ENCODE results near the gene ATP4A.

The ATP4A gene

DNA sequence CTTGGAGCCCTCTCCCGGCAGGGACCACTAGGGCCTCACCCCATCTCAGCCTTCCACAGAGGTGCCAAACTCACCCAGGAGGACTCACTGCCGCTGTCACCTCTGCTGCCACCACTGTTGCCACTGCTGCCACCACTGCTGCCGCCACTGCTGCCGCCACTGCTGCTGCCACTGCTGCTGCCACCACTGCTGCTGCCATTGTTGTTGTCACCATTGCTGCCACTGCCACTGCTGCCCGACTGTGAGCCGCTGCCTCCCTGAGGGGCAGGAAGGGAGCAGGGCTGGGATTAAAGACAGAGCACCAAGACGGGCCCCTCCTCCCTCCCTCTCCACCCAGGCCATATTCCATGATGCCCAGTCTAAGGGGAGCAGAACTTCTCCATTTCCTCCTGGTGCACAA is 52.1 kb downstream of the ATP4A start:
- no peak for ATAC-seq
- TF ChIP-seq, protein P1, sequence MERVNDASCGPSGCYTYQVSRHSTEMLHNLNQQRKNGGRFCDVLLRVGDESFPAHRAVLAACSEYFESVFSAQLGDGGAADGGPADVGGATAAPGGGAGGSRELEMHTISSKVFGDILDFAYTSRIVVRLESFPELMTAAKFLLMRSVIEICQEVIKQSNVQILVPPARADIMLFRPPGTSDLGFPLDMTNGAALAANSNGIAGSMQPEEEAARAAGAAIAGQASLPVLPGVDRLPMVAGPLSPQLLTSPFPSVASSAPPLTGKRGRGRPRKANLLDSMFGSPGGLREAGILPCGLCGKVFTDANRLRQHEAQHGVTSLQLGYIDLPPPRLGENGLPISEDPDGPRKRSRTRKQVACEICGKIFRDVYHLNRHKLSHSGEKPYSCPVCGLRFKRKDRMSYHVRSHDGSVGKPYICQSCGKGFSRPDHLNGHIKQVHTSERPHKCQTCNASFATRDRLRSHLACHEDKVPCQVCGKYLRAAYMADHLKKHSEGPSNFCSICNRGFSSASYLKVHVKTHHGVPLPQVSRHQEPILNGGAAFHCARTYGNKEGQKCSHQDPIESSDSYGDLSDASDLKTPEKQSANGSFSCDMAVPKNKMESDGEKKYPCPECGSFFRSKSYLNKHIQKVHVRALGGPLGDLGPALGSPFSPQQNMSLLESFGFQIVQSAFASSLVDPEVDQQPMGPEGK (CRISPR knock-in tag; IDR thresholded peaks at IDR 0.05; ENCODE audit: borderline replicate concordance), result no peak
- TF ChIP-seq TOX (CRISPR knock-in tag; IDR thresholded peaks at IDR 0.05; ENCODE audit: borderline replicate concordance) (no peak), TCF4 (CRISPR knock-in tag; IDR thresholded peaks at IDR 0.05; ENCODE audit: borderline replicate concordance) (no peak), ZFP3 (CRISPR knock-in tag; IDR thresholded peaks at IDR 0.05) (no peak), ZNF8 (CRISPR knock-in tag; IDR thresholded peaks at IDR 0.05) (no peak), SNAI2 (CRISPR knock-in tag; IDR thresholded peaks at IDR 0.05) (no peak), ARNTL (CRISPR knock-in tag; IDR thresholded peaks at IDR 0.05; ENCODE audit: borderline replicate concordance, low read depth) (no peak), ZC3H10 (CRISPR knock-in tag; IDR thresholded peaks at IDR 0.05) (no peak), ESRRG (CRISPR knock-in tag; IDR thresholded peaks at IDR 0.05) (no peak)
- TF ChIP-seq, protein P2, sequence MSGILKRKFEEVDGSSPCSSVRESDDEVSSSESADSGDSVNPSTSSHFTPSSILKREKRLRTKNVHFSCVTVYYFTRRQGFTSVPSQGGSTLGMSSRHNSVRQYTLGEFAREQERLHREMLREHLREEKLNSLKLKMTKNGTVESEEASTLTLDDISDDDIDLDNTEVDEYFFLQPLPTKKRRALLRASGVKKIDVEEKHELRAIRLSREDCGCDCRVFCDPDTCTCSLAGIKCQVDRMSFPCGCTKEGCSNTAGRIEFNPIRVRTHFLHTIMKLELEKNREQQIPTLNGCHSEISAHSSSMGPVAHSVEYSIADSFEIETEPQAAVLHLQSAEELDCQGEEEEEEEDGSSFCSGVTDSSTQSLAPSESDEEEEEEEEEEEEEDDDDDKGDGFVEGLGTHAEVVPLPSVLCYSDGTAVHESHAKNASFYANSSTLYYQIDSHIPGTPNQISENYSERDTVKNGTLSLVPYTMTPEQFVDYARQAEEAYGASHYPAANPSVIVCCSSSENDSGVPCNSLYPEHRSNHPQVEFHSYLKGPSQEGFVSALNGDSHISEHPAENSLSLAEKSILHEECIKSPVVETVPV (CRISPR knock-in tag; IDR thresholded peaks at IDR 0.05), result no peak
- TF ChIP-seq, protein P3, sequence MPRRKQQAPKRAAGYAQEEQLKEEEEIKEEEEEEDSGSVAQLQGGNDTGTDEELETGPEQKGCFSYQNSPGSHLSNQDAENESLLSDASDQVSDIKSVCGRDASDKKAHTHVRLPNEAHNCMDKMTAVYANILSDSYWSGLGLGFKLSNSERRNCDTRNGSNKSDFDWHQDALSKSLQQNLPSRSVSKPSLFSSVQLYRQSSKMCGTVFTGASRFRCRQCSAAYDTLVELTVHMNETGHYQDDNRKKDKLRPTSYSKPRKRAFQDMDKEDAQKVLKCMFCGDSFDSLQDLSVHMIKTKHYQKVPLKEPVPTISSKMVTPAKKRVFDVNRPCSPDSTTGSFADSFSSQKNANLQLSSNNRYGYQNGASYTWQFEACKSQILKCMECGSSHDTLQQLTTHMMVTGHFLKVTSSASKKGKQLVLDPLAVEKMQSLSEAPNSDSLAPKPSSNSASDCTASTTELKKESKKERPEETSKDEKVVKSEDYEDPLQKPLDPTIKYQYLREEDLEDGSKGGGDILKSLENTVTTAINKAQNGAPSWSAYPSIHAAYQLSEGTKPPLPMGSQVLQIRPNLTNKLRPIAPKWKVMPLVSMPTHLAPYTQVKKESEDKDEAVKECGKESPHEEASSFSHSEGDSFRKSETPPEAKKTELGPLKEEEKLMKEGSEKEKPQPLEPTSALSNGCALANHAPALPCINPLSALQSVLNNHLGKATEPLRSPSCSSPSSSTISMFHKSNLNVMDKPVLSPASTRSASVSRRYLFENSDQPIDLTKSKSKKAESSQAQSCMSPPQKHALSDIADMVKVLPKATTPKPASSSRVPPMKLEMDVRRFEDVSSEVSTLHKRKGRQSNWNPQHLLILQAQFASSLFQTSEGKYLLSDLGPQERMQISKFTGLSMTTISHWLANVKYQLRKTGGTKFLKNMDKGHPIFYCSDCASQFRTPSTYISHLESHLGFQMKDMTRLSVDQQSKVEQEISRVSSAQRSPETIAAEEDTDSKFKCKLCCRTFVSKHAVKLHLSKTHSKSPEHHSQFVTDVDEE (CRISPR knock-in tag; IDR thresholded peaks at IDR 0.05), result no peak

DNA sequence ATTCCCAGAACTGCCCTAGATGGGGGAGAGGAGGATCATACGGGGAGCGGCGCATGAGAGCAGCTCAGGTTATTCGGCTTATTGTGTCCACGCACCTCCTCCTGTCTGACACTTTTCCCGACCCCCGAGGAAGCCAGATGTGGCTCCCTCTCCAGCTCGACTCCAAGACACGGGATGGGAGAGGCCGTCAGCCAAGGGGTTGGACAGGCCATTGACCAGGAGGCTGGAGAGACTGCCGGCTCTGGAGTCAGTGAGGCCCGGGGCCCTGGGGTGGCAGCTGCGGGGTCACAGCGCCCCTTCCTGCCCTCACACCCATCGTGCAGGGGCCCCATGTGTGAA is 52.9 kb downstream of the ATP4A start:
- ATAC-seq, result peak; percentile 5; the same call in 2 of the 3 replicates
- TF ChIP-seq ZC3H10 (CRISPR knock-in tag; IDR thresholded peaks at IDR 0.05), result no peak
- TF ChIP-seq, protein P4, sequence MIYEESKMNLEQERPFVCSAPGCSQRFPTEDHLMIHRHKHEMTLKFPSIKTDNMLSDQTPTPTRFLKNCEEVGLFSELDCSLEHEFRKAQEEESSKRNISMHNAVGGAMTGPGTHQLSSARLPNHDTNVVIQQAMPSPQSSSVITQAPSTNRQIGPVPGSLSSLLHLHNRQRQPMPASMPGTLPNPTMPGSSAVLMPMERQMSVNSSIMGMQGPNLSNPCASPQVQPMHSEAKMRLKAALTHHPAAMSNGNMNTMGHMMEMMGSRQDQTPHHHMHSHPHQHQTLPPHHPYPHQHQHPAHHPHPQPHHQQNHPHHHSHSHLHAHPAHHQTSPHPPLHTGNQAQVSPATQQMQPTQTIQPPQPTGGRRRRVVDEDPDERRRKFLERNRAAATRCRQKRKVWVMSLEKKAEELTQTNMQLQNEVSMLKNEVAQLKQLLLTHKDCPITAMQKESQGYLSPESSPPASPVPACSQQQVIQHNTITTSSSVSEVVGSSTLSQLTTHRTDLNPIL (CRISPR knock-in tag; IDR thresholded peaks at IDR 0.05; ENCODE audit: low read depth), result no peak
- TF ChIP-seq RARB (CRISPR knock-in tag; IDR thresholded peaks at IDR 0.05), result no peak
- TF ChIP-seq TOX (CRISPR knock-in tag; IDR thresholded peaks at IDR 0.05; ENCODE audit: borderline replicate concordance), result no peak
- TF ChIP-seq ARNTL (CRISPR knock-in tag; IDR thresholded peaks at IDR 0.05; ENCODE audit: borderline replicate concordance, low read depth), result no peak
- TF ChIP-seq ISL1 (CRISPR knock-in tag; IDR thresholded peaks at IDR 0.05), result no peak
- TF ChIP-seq ZNF565 (CRISPR knock-in tag; conservative IDR thresholded peaks at IDR 0.05; ENCODE audit: low read depth), result no peak
- TF ChIP-seq PPARA (CRISPR knock-in tag; IDR thresholded peaks at IDR 0.05; ENCODE audit: borderline replicate concordance), result no peak
- TF ChIP-seq OSR1 (CRISPR knock-in tag; IDR thresholded peaks at IDR 0.05), result no peak
- TF ChIP-seq SNAI2 (CRISPR knock-in tag; IDR thresholded peaks at IDR 0.05), result no peak
- TF ChIP-seq TCF4 (CRISPR knock-in tag; IDR thresholded peaks at IDR 0.05; ENCODE audit: borderline replicate concordance), result no peak
- no peak for TF ChIP-seq ZNF70 (CRISPR knock-in tag; IDR thresholded peaks at IDR 0.05)
- TF ChIP-seq BACH2 (CRISPR knock-in tag; IDR thresholded peaks at IDR 0.05; ENCODE audit: borderline replicate concordance), result no peak

DNA sequence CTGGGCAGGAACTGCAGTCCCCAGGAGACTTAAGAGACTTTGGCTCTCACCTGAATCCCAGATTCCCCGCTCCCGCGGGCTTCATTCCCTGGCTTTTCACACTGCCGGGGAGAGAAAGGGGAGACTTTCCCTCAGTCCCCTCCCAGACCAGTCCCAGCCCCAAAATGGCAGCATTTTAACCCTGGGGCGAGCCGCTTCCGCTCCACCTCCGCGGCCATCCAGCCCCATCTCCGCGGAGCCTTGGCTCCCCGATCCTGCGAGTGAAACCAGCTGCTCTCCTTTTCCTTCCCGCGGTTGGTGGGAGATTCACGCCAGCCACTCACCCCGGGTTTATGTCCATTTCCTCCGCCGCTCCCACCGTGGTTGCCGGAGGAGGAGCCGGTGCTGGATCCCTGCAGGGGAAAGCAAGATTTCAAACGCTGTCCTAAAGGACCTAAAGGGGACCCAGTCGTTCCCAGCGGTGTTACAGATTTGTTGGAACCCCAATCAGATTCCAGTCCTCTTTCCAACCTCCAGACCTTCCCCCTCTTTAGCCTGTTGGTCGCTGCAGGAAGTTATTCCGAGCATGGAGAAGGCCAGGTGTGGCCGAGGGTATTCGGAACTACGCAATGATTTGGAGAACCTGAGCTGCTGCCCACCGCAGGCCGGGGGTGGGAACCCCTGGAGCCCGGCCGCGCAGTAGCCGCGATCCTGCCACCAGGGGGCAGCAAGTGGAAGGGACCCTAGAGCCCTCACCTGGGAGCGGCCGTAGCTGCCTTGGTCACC is 53.4 kb downstream of the ATP4A start:
- ATAC-seq, result peak; percentile 78
- TF ChIP-seq PPARA (CRISPR knock-in tag; IDR thresholded peaks at IDR 0.05; ENCODE audit: borderline replicate concordance), result no peak
- TF ChIP-seq ARNTL (CRISPR knock-in tag; IDR thresholded peaks at IDR 0.05; ENCODE audit: borderline replicate concordance, low read depth), result no peak
- no peak for TF ChIP-seq RARB (CRISPR knock-in tag; IDR thresholded peaks at IDR 0.05)
- TF ChIP-seq, protein P1 (CRISPR knock-in tag; IDR thresholded peaks at IDR 0.05; ENCODE audit: borderline replicate concordance), result no peak
- TF ChIP-seq ZC3H10 (CRISPR knock-in tag; IDR thresholded peaks at IDR 0.05), result no peak
- no peak for TF ChIP-seq OSR1 (CRISPR knock-in tag; IDR thresholded peaks at IDR 0.05)
- TF ChIP-seq, protein P3 (CRISPR knock-in tag; IDR thresholded peaks at IDR 0.05), result no peak
- TF ChIP-seq, protein P4 (CRISPR knock-in tag; IDR thresholded peaks at IDR 0.05; ENCODE audit: low read depth), result no peak
- no peak for TF ChIP-seq BACH2 (CRISPR knock-in tag; IDR thresholded peaks at IDR 0.05; ENCODE audit: borderline replicate concordance)
- no peak for TF ChIP-seq TOX (CRISPR knock-in tag; IDR thresholded peaks at IDR 0.05; ENCODE audit: borderline replicate concordance)
- no peak for TF ChIP-seq ZNF70 (CRISPR knock-in tag; IDR thresholded peaks at IDR 0.05)
- TF ChIP-seq ZNF8 (CRISPR knock-in tag; IDR thresholded peaks at IDR 0.05), result no peak

Data from SK-N-SH treated with all-trans-retinoic acid at 6 μM for 48 hours (cell line).